AG09309 (cell line): Measurements from ENCODE around the gene SEMA4C.

Experiments used
- DNase-seq: peaks from one replicate; pipeline ENCODE4 v3.0.0-alpha.2; 2010; ENCODE audit warnings: low read depth
- H3K4me3 ChIP-seq: 2 replicates; pipeline ENCODE4 v1.5.1; 2011; ENCODE audit warnings: mild to moderate bottlenecking, low read depth, low read length, moderate library complexity; ENCODE audit not compliant: control insufficient read depth
- CTCF ChIP-seq: IDR thresholded peaks from 2 replicates; pipeline ENCODE4 v1.5.1; 2011; ENCODE audit warnings: mild to moderate bottlenecking, low read depth, low read length, inconsistent platforms; ENCODE audit not compliant: insufficient read depth, control insufficient read depth; ENCODE audit errors: missing control alignments

The SEMA4C gene

DNA sequence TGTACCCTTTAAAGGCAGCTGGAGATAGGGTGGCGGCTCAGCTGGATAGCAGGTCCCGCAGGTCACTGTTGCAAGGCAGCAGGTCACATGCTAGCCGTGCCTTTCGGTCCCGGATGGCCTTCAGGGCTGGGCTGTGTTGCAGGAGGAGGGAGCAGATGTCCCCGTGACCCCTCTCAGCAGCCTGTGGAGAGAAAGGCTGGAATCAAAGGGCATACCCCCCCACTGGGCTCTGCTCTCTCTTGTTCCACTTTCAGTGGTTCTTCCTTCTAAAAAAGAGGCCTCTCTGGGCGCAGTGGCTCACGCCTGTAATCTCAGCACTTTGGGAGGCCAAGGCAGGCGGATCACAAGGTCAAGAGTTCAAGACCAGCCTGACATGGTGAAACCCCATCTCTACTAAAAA, 21.6 kb downstream of the SEMA4C start:
- TF ChIP-seq CTCF, result no peak
- DNase-seq, result no peak
- no peak overlapping the region for H3K4me3 ChIP-seq

- no peak for DNase-seq
- no peak overlapping the region for H3K4me3 ChIP-seq
- no peak for TF ChIP-seq CTCF
Measured at GRCh38 chr2:96847586-96847985, 22.3 kb downstream of the SEMA4C start.

DNA sequence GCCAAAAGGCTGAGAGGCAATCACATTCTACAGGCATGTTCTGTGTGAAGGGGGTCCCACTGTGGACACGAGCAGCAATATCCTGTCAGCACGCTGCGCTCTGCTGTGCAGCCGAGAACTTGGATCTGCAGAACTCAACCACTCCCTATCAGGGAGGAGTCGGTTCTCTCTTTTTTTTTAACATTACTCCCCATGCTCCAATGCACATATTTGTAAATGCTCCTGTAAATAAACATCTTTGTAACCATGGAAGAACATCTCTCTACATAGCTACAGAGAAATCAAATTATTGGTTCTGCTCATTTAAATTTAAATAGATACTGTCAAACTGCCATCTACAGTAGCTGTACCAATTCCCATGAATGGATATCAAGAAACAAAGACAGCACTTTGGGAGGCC, 23.1 kb downstream of the SEMA4C start:
- no peak overlapping the region for H3K4me3 ChIP-seq
- DNase-seq, result no peak
- TF ChIP-seq CTCF, result no peak

DNA sequence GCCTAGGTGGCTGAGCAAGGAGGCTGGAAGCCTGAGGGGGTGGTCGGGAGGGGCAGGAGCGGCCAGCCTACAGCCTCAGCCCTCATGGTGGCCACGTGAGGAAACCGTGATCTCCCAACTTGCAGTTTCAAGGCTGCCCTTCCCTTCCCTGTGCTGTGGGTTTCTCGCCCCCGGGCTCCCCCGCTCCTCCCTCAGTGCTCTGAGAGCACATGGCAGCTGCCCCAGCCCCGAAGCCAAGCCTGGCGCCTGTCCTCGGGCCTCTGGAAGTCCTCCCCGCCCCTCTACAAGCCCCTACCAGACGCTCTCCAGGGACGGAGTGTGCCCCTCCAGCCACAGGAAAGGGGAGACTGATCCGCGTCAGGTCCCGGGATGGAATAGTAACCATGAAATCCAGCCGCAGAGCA, 25.5 kb downstream of the SEMA4C start:
- no peak for DNase-seq
- no peak overlapping the region for H3K4me3 ChIP-seq
- no peak for TF ChIP-seq CTCF

DNA sequence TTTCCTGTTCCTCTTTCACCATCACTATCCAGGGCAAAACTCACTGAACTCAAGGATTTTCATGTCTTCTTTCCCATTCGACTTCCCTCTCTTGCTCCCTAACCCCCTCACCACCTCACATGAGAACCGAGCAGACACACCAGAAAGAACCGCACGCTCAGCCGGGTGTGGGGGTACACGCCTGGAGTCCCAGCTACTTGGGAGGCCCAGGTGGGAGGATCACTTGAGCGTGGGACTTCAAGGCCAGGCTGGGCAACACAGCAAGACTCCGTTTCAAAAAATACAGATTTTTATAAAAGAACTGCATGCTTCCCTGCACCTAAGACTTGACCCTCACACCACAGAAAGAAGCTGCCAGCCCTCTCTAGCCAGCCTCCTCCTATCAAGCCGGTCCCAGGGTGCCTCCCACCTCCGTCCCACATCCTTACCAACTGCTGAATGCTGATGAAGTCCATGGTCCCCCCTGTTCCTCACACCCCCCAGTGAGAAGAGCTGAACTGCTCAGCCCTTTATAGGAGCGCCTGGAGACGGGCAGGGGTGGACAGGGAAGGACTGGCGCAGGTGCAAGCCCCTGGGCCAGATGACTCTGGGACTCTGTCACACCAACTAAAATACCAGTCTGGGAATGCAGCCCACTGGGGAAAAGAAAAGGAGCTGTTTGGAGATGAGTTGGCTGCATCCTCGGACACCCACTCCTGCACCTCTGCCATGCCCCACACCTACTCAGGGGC, 26.2 kb downstream of the SEMA4C start, which contains the start of gene ANKRD23:
TSS of gene ANKRD23 (minus strand) at position 484 of the 731 bp plus-strand sequence. CDS start at position 455, 29 bp downstream.
- no peak within 1 kb of the TSS for H3K4me3 ChIP-seq
- no peak for DNase-seq
- TF ChIP-seq CTCF, result no peak

GRCh38 chr2:96842600-96842999, 27.3 kb downstream of the SEMA4C start:
- no peak overlapping the region for H3K4me3 ChIP-seq
- no peak for DNase-seq
- no peak for TF ChIP-seq CTCF
